Endothelial cell of umbilical vein (primary cell): Measurements from ENCODE around the gene HTT-AS. TPM values are rescaled to one million over a fixed set of nuclear protein-coding genes. Genes with fewer than 3 reads are reported as not detected.

Experiments
- BruUV-seq: library from RNA; stranded (reverse); fragments of 400-500 nt; replicated peaks from 2 replicates; lab custom pipeline; 2021; lab: Mats Ljungman, UMichigan
- CTCF ChIA-PET: fragments of 300-600, 350-600 bp; sonication (Branson Sonifier 250); formaldehyde crosslinking; loops from one replicate; lab custom pipeline; 2021; ENCODE audit warnings: antibody characterized with exemption, inconsistent platforms; lab: Charles Lee
- POLR2A ChIA-PET: fragments of 300-600, 350-600 bp; sonication (Branson Sonifier 250); formaldehyde crosslinking; loops from one replicate; lab custom pipeline; 2021; ENCODE audit warnings: antibody characterized with exemption, inconsistent platforms; lab: Charles Lee
- DNase-seq: peaks from one replicate; pipeline ENCODE4 v3.0.0-alpha.2; 2011; ENCODE audit warnings: low read depth, low spot score
- FAIRE-seq: peaks from 2 replicates; lab custom pipeline; 2011; peaks lifted over from hg19 to GRCh38; lab: Jason Lieb, UNC
- H2AFZ ChIP-seq: 2 replicates; pipeline ENCODE4 v1.6.0; 2012; ENCODE audit warnings: low read depth, low read length, control low read depth, inconsistent platforms
- H3K27ac ChIP-seq: 2 replicates; pipeline ENCODE4 v1.5.1; 2011; ENCODE audit warnings: low read depth, mild to moderate bottlenecking, control low read depth, low read length, moderate library complexity; ENCODE audit not compliant: insufficient read depth
- H3K27me3 ChIP-seq, 2 experiments: 2 replicates each; pipeline versions ENCODE4 v1.6.0 to v1.6.1; 2011; ENCODE audit warnings: low read length in 2 of 2, mixed read lengths in 1 of 2; ENCODE audit not compliant: control insufficient read depth in 2 of 2, insufficient read depth in 2 of 2
- H3K36me3 ChIP-seq, 2 experiments: 2 replicates in 1 of 2; 3 replicates in 1 of 2; pipeline ENCODE4 v1.5.1; 2011; ENCODE audit warnings: low read length in 2 of 2, mild to moderate bottlenecking in 1 of 2, moderate library complexity in 1 of 2; ENCODE audit not compliant: control insufficient read depth in 2 of 2, insufficient read depth in 2 of 2; ENCODE audit errors: extremely low read depth in 1 of 2
- H3K4me1 ChIP-seq: 3 replicates; pipeline ENCODE4 v1.5.1; 2011; ENCODE audit warnings: mild to moderate bottlenecking, low read length; ENCODE audit not compliant: control insufficient read depth, insufficient read depth; ENCODE audit errors: extremely low read depth
- H3K4me2 ChIP-seq: 2 replicates; pipeline ENCODE4 v1.6.1; 2011; ENCODE audit warnings: low read length, control low read depth, mixed read lengths; ENCODE audit not compliant: insufficient read depth
- H3K4me3 ChIP-seq, 3 experiments: fragments of 200-600 bp in 1 of 3; sonication (generic), shearing (Covaris generic) in 1 of 3; replicated peaks in 1 of 3; 2 replicates each; pipeline ENCODE4 v1.5.1; 2011 to 2016; ENCODE audit warnings: control low read depth in 3 of 3, low read length in 3 of 3, mild to moderate bottlenecking in 2 of 3, inconsistent platforms in 1 of 3, low read depth in 1 of 3, moderate library complexity in 1 of 3; ENCODE audit not compliant: insufficient read depth in 1 of 3
- H3K79me2 ChIP-seq: 2 replicates; pipeline ENCODE4 v1.6.0; 2012; ENCODE audit warnings: low read length, inconsistent platforms; ENCODE audit not compliant: control insufficient read depth, insufficient read depth
- H3K9ac ChIP-seq: replicated peaks from 2 replicates; pipeline ENCODE3; 2011; ENCODE audit warnings: low read length, control low read depth; ENCODE audit not compliant: insufficient read depth; ENCODE audit errors: extremely low read depth
- H3K9me1 ChIP-seq: replicated peaks from 3 replicates; pipeline ENCODE4 v1.6.0; 2011; ENCODE audit warnings: mild to moderate bottlenecking, low read length; ENCODE audit not compliant: control insufficient read depth, insufficient read depth; ENCODE audit errors: extremely low read depth
- H3K9me3 ChIP-seq: replicated peaks from 2 replicates; pipeline ENCODE4 v1.5.1; 2012; ENCODE audit warnings: low read length, inconsistent platforms; ENCODE audit not compliant: control insufficient read depth, insufficient read depth
- H4K20me1 ChIP-seq: replicated peaks from 2 replicates; pipeline ENCODE3; 2011; ENCODE audit warnings: mild to moderate bottlenecking, low read length; ENCODE audit not compliant: control insufficient read depth, insufficient read depth; ENCODE audit errors: extremely low read depth
- CTCF ChIP-seq, 2 donors: IDR thresholded peaks; 1 replicate in 1 of 2; 2 replicates in 1 of 2; pipeline ENCODE4 v1.5.1; 2011; ENCODE audit warnings: low read length in 2 of 2, mild to moderate bottlenecking in 2 of 2, moderate library complexity in 2 of 2, control low read depth in 1 of 2, inconsistent platforms in 1 of 2, low read depth in 1 of 2; ENCODE audit not compliant: insufficient read depth in 1 of 2; ENCODE audit errors: extremely low read depth in 1 of 2
- EZH2 ChIP-seq: IDR thresholded peaks from 2 replicates; pipeline ENCODE4 v1.6.1; 2012; ENCODE audit warnings: borderline replicate concordance, low read depth, mild to moderate bottlenecking, moderate library complexity, low read length, inconsistent platforms; ENCODE audit not compliant: severe bottlenecking
- FOS ChIP-seq: IDR thresholded peaks from 2 replicates; pipeline ENCODE4 v1.6.1; 2011; ENCODE audit warnings: mild to moderate bottlenecking, low read length, moderate library complexity, borderline replicate concordance; ENCODE audit not compliant: insufficient read depth
- GATA2 ChIP-seq: IDR thresholded peaks from 2 replicates; pipeline ENCODE4 v1.7.0; 2011; ENCODE audit warnings: low read depth, mild to moderate bottlenecking, moderate library complexity, mixed read lengths, low read length; ENCODE audit not compliant: insufficient read length, insufficient read depth
- JUN ChIP-seq: IDR thresholded peaks from 2 replicates; pipeline ENCODE4 v1.6.1; 2011; ENCODE audit warnings: borderline replicate concordance, low read depth; ENCODE audit not compliant: insufficient read length, insufficient read depth
- MYC ChIP-seq: IDR thresholded peaks from one replicate; pipeline ENCODE4 v1.6.1; 2011; ENCODE audit warnings: mild to moderate bottlenecking, low read depth, low read length
- POLR2A ChIP-seq: IDR thresholded peaks from 2 replicates; pipeline ENCODE4 v1.6.1; 2012; ENCODE audit warnings: low read depth, mild to moderate bottlenecking, control low read depth, low read length
- POLR2AphosphoS5 ChIP-seq: IDR thresholded peaks from 2 replicates; pipeline ENCODE4 v1.6.1; 2012; ENCODE audit warnings: low read depth, mild to moderate bottlenecking, control low read depth, low read length, moderate library complexity; ENCODE audit not compliant: insufficient read depth
- dilution Hi-C: fragments of 300-500 bp; cut with MboI; formaldehyde crosslinking; loops from one replicate; pipeline ENCODE4 v1.15.0; 2019; ENCODE audit warnings: low sequenced_read_pairs; ENCODE audit not compliant: extremely low pct_ligation_motif_present
- intact Hi-C: fragments of 100-400 bp; cut with micrococcal nuclease; formaldehyde crosslinking; loops from one replicate; pipeline ENCODE4 v1.10.0; 2022
- polyA plus RNA-seq, 4 experiments: library from polyadenylated mRNA; depleted of rRNA in 3 of 4; stranded (reverse) in 3 of 4; unstranded in 1 of 4; fragments of >200 nt; gene quantifications; 2 replicates each; pipeline versions ENCODE4 v1.2.1 to v1.2.3, GENCODE V29; 2011 to 2012; ENCODE audit warnings: missing spikeins in 1 of 4
- total RNA-seq: library from RNA; stranded (reverse); gene quantifications from 2 replicates; pipeline ENCODE4 v1.2.3, GENCODE V29; 2021

HTT-AS gene
- total and polyA plus RNA-seq, 2 donors (not counting 3 experiments of a cell fraction or from before 2014, with no cell fraction given) = not detected

GRCh38 chr4:3046162-3046561 lies 28.2 kb downstream of the HTT-AS start:
- no peak overlapping the region for H2AFZ ChIP-seq
- no peak overlapping the region for H3K9ac ChIP-seq
- no peaks in the 10 kb centered on the region for H3K27me3 ChIP-seq
- H3K9me3 ChIP-seq = no peaks in the 10 kb centered on the region
- DNase-seq (no peak), FAIRE-seq (no peak)
- ChIA-PET CTCF (interaction anchor here (1.0 to 2.7 kb wide), 6 partner anchors 15 to 834 kb away, joined by 3 to 15 read pairs (median 6); no protein-coding TSS in a partner anchor), POLR2A (no interaction called here)
- H4K20me1 ChIP-seq = no peaks in the 10 kb centered on the region
- dilution Hi-C loops = no loop called here
- no peak overlapping the region for H3K27ac ChIP-seq
- H3K79me2 ChIP-seq = no peaks in the 10 kb centered on the region
- no peak overlapping the region for H3K4me2 ChIP-seq
- H3K4me1 ChIP-seq = peaks cover 7% of the 10 kb centered on the region
- H3K36me3 ChIP-seq = no peaks in the 10 kb centered on the region
- H3K9me1 ChIP-seq = no peaks in the 10 kb centered on the region
- intact Hi-C loops = no loop called here
- no peak overlapping the region for H3K4me3 ChIP-seq
- TF ChIP-seq CTCF (IDR thresholded peaks at IDR 0.05; ENCODE audit: extremely low read depth in 1 of 2, insufficient read depth in 1 of 2, low read depth in 1 of 2, low read length in 2 of 2) (no peak), JUN (no peak), MYC (no peak), FOS (no peak), EZH2 (no peak), POLR2A (no peak), POLR2AphosphoS5 (no peak), GATA2 (no peak)
- no TSS peak for BruUV-seq
